Islet of Langerhans (tissue), 1 donor: ENCODE results near the gene GABBR2.

ENCODE experiments used
- FAIRE-seq: peaks from one replicate; lab custom pipeline; 2011; peaks lifted over from hg19 to GRCh38; lab: Jason Lieb, UNC

The GABBR2 gene

GRCh38 chr9:98432134-98432533 lies 276.6 kb downstream of the GABBR2 start:
- no peak for FAIRE-seq

GRCh38 chr9:98430535-98431292 lies 278.0 kb downstream of the GABBR2 start:
- FAIRE-seq = no peak

- FAIRE-seq = no peak
These were observed 279.1 kb downstream of the GABBR2 start for GRCh38 chr9:98429613-98430012.

GRCh38 chr9:98428454-98428853 lies 280.3 kb downstream of the GABBR2 start:
- FAIRE-seq = no peak

GRCh38 chr9:98427491-98427890 lies 281.2 kb downstream of the GABBR2 start:
- no peak for FAIRE-seq

GRCh38 chr9:98425079-98425478 lies 283.7 kb downstream of the GABBR2 start:
- no peak for FAIRE-seq

- FAIRE-seq = no peak
These were observed 289.5 kb downstream of the GABBR2 start for GRCh38 chr9:98419260-98419603.

GRCh38 chr9:98418578-98419259 lies 290.0 kb downstream of the GABBR2 start:
- no peak for FAIRE-seq

GRCh38 chr9:98416294-98417248 lies 292.2 kb downstream of the GABBR2 start:
- FAIRE-seq = no peak

- FAIRE-seq = no peak
These were observed 293.0 kb downstream of the GABBR2 start for GRCh38 chr9:98415782-98416181.

GRCh38 chr9:98413084-98413483 lies 295.7 kb downstream of the GABBR2 start:
- no peak for FAIRE-seq

- FAIRE-seq = no peak
These were observed 296.5 kb downstream of the GABBR2 start for GRCh38 chr9:98412101-98412842.

GRCh38 chr9:98410185-98410697 lies 298.5 kb downstream of the GABBR2 start:
- no peak for FAIRE-seq

- no peak for FAIRE-seq
These were observed 299.0 kb downstream of the GABBR2 start for GRCh38 chr9:98409719-98410118.

- FAIRE-seq = no peak
These were observed 302.3 kb downstream of the GABBR2 start for GRCh38 chr9:98406469-98406868.

- FAIRE-seq = no peak
These were observed 304.5 kb downstream of the GABBR2 start for GRCh38 chr9:98404237-98404636.

GRCh38 chr9:98403715-98404114 lies 305.0 kb downstream of the GABBR2 start:
- FAIRE-seq = no peak

GRCh38 chr9:98402019-98402840 lies 306.5 kb downstream of the GABBR2 start:
- FAIRE-seq = no peak

- no peak for FAIRE-seq
These were observed 307.4 kb downstream of the GABBR2 start for GRCh38 chr9:98401140-98402018.
